Measurements from ENCODE around the gene TIMM23. TPM values are rescaled to one million over a fixed set of nuclear protein-coding genes. Genes with fewer than 3 reads are reported as not detected.

TIMM23 gene
- total RNA-seq, result 59.2 and 97.1 TPM in 2 replicates

DNA sequence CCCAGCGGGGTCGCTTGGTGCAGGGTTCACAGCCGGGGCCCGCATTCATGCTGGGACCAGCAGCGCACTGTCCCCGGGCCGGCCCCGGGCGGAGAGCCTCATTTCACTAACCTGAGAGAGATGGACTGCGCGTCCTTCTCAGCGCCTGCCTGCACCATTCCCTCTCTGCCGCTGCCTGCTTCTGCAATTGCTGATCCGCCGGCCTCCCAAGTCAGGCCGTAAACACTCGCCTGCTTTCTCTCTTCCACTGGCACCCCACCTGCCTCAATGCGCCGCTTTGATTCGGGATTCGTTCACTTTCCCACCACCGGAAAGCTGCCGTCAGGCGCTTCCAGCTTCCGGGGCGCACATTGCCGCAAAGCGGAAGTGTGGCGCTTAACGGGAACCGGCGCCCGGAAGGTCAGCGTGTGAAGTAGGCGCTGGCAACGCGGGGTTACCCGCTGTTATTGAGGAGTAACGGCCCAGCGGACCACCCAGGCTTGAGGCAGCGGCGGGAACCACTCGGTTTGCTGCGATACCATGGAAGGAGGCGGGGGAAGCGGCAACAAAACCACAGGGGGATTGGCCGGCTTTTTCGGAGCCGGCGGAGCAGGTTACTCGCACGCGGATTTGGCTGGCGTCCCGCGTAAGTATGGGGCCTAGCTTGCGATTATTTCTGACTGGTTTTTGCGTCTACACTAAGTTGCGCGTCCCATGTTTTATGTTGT, at the start of gene TIMM23:
Gene TIMM23 (plus strand): TSS at position 384 of the 707 bp plus-strand sequence. CDS start 136 bp downstream, at position 520.

DNA sequence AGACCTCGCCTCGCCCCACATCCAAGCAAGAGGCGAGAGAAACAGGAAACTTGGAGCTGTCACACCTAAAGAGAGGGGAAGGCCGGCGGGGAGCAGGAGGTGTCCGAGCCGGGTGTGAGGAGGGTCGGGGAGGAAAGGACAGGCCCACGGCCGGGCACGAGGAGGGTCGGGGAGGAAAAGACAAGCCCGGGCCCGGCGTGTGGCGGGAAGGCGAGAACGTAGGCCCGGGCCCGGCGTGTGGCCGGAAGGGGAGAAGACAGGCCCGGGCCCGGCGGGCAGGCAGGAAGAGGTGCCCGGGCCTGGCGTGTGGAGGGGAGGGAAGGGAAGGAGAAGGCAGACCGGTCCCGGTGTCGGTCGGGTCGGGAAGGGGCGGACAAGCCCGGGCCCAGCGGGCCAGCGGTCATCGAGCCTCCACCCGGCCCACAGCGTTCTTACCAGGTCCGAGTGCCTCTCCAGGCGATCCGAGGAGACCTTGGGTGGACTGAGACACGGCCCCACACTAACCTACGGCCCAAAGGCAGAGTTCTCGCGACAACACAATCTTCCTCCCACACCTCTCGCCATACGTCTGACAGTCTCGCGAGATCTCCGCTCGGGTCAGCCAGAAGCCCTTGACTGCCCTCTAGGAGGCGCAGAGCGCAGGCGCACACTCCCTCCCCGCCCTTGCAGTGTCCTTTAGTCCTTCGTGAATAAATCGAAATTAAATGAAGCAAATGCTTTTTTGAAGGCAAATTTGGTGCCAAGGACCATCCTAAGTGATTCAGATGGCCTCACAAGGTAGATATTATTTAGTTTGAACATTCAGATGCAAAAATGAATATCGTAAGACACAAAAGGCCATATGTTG, 58.0 kb downstream of the TIMM23 start, which contains the start of gene NCOA4:
Gene NCOA4 (minus strand): TSS at position 533 of the 847 bp plus-strand sequence. CDS start 13,943 bp downstream, outside the sequence.

DNA sequence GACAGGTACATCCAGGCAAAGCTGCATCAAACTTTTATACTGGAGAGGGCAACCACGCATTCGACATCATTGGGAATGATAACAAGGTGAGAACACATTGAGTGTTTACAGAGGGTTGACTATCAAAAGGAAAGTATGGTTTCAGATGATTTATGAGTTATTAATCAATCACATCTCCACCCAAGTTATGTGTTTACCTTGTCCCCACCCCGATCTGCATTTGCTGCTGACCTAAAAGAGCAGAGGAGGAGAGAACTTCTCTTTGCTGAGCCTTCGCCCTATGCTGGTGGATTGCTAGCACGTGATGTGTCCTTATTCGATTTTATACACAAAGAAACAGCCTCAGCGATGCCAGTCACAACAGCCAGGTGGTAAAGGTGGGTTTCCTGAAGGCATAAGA, 74.0 kb downstream of the TIMM23 start, which contains the start of gene MSMB:
Gene MSMB (minus strand): TSS at position 9 of the 400 bp plus-strand sequence. CDS start 32 bp downstream, outside the sequence.

Other genes with a start within 250 kb of the TIMM23 start
- 18.4 and 21.1 TPM in 2 replicates for gene WASHC2C, start 245.2 kb upstream of the TIMM23 start, total RNA-seq
- gene AGAP4, start 125.0 kb upstream of the TIMM23 start, total RNA-seq, result 1.6 and 4.9 TPM in 2 replicates
- gene NCOA4, start 58.1 kb downstream of the TIMM23 start, total RNA-seq, result 97.0 and 137 TPM in 2 replicates
- not detected in 2 replicates for gene MSMB, start 73.8 kb downstream of the TIMM23 start, total RNA-seq

All from epithelial cell of alveolus of lung (primary cell).